Kidney (tissue), 14 donors: Measurements from ENCODE around the gene TMED5. TPM values are rescaled to one million over a fixed set of nuclear protein-coding genes. Genes with fewer than 3 reads are reported as not detected.
"Not testable (repeated sequence)": the region's sequence is repeated elsewhere in the genome, so short reads cannot be mapped to it uniquely, and the experiment has no call there.

Experiments
- DNase-seq, 5 donors: peaks; one replicate each; pipeline ENCODE4 v3.0.0-alpha.2; 2013 to 2020
- FAIRE-seq: peaks from 2 replicates; lab custom pipeline; 2012; peaks lifted over from hg19 to GRCh38; lab: Jason Lieb, UNC
- H3K27ac ChIP-seq, 2 donors: one replicate each; pipeline ENCODE4 v1.7.0; 2013; ENCODE audit warnings: low read depth in 2 of 2, low read length in 2 of 2, inconsistent platforms in 1 of 2
- H3K27me3 ChIP-seq: one replicate; pipeline ENCODE4 v1.7.1; 2013; ENCODE audit warnings: low read length, inconsistent platforms; ENCODE audit not compliant: control insufficient read depth, insufficient read depth
- H3K36me3 ChIP-seq, 3 donors: one replicate each; pipeline versions ENCODE4 v1.7.0 to v1.7.1; 2013; ENCODE audit warnings: low read length in 3 of 3, control low read depth in 1 of 3, inconsistent platforms in 1 of 3; ENCODE audit not compliant: insufficient read depth in 3 of 3, control insufficient read depth in 2 of 3
- H3K4me1 ChIP-seq, 3 donors: one replicate each; pipeline versions ENCODE4 v1.7.0 to v1.7.1; 2013; ENCODE audit warnings: low read length in 3 of 3, inconsistent platforms in 1 of 3, low read depth in 1 of 3; ENCODE audit not compliant: control insufficient read depth in 2 of 3, insufficient read depth in 2 of 3
- H3K4me3 ChIP-seq, 3 donors: one replicate each; pipeline versions ENCODE4 v1.7.0 to v1.8.1; 2013; ENCODE audit warnings: low read length in 3 of 3, control low read depth in 1 of 3, inconsistent platforms in 1 of 3
- H3K9ac ChIP-seq, 3 donors: one replicate each; pipeline versions ENCODE4 v1.7.0 to v1.7.1; 2013; ENCODE audit warnings: low read length in 3 of 3, control low read depth in 1 of 3, inconsistent platforms in 1 of 3
- H3K9me3 ChIP-seq, 3 donors: one replicate each; pipeline versions ENCODE4 v1.7.0 to v1.7.1; 2013; ENCODE audit warnings: low read length in 3 of 3, control low read depth in 1 of 3, inconsistent platforms in 1 of 3; ENCODE audit not compliant: control insufficient read depth in 2 of 3, insufficient read depth in 1 of 3
- intact Hi-C: fragments of 100-400 bp; cut with DNase I; formaldehyde crosslinking; loops from one replicate; pipeline ENCODE4 v1.11.1; 2022
- polyA plus RNA-seq: library from polyadenylated mRNA; stranded (reverse); fragments of 350-450 nt; fragmentation: Illumina TruSeq; extraction: RNeasy Lipid Tissue Mini Kit (QIAGEN cat#74804); gene quantifications from one replicate; pipeline ENCODE4 v1.2.3, GENCODE V29; 2014; ENCODE audit warnings: low read depth, low replicate concordance; ENCODE audit not compliant: insufficient read depth
- total RNA-seq: library from RNA; stranded (reverse); fragmentation: NEBNext Ultra II Directional; extraction: Animal tissue kit (Norgen Biotek cat#: 25700); gene quantifications from one replicate; pipeline ENCODE4 v1.2.1, GENCODE V29; 2021
- TF ChIP-seq, protein P1 (sequence below): IDR thresholded peaks from 3 replicates; pipeline ENCODE4 v1.5.1; 2012; ENCODE audit warnings: mild to moderate bottlenecking, moderate library complexity, borderline replicate concordance; ENCODE audit not compliant: insufficient read depth; ENCODE audit errors: extremely low read depth
- donor health status: control.
- donor health status: control.
- donor health status: control.
- donor health status: control.
- donor health status: control.
- donor health status: DM: yes; HTN: yes; CAD: no.
- donor health status: Normal renal cell carcinoma (clear cell type).

TMED5 gene
- total and polyA plus RNA-seq, 2 donors from 2014 or later = 45.3 to 55.2 TPM

GRCh38 chr1:93164816-93165215 lies 15.4 kb downstream of the TMED5 start:
- H3K27ac ChIP-seq = no peak overlapping the region
- FAIRE-seq = no peak
- H3K4me3 ChIP-seq = no peak overlapping the region
- H3K9me3 ChIP-seq = no peaks in the 10 kb centered on the region
- no peaks in the 10 kb centered on the region for H3K4me1 ChIP-seq
- no peaks in the 10 kb centered on the region for H3K27me3 ChIP-seq
- H3K9ac ChIP-seq = no peak overlapping the region
- no peak for DNase-seq
- H3K36me3 ChIP-seq = no peaks in the 10 kb centered on the region
- TF ChIP-seq, protein P1, sequence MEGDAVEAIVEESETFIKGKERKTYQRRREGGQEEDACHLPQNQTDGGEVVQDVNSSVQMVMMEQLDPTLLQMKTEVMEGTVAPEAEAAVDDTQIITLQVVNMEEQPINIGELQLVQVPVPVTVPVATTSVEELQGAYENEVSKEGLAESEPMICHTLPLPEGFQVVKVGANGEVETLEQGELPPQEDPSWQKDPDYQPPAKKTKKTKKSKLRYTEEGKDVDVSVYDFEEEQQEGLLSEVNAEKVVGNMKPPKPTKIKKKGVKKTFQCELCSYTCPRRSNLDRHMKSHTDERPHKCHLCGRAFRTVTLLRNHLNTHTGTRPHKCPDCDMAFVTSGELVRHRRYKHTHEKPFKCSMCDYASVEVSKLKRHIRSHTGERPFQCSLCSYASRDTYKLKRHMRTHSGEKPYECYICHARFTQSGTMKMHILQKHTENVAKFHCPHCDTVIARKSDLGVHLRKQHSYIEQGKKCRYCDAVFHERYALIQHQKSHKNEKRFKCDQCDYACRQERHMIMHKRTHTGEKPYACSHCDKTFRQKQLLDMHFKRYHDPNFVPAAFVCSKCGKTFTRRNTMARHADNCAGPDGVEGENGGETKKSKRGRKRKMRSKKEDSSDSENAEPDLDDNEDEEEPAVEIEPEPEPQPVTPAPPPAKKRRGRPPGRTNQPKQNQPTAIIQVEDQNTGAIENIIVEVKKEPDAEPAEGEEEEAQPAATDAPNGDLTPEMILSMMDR = no peak
- intact Hi-C loops = no loop called here

DNA sequence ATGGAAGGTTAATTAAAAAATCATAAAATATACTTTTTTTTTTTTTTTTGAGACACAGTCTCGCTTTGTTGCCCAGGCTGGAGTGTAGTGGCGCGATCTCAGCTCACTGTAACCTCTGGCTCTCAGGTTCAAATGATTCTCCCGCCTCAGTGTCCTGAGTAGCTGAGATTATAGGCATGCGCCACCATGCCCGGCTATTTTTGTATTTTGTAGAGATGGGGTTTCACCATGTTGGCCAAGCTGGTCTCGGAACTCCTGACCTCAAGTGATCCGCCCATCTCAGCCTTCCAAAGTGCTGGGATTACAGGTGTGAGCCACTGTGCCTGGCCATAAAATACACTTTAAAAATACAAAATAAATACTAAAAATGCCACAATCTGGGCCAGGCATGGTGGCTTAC lies 16.9 kb downstream of the TMED5 start:
- intact Hi-C loops = not testable (repeated sequence)

GRCh38 chr1:93159337-93159736 lies 20.9 kb downstream of the TMED5 start:
- Histone ChIP-seq H3K9ac (no peak overlapping the region), H3K9me3 (no peaks in the 10 kb centered on the region), H3K27me3 (no peaks in the 10 kb centered on the region), H3K36me3 (peaks cover 0 to 6% (median 3%) of the 10 kb centered on the region in 3 donors), H3K27ac (no peak overlapping the region), H3K4me3 (no peak overlapping the region), H3K4me1 (no peaks in the 10 kb centered on the region)
- intact Hi-C loops = no loop called here
- FAIRE-seq = no peak
- TF ChIP-seq, protein P1 = no peak
- no peak for DNase-seq

More for the DNA sequence above, 16.9 kb downstream of the TMED5 start:
- not testable (repeated sequence) for H3K9ac ChIP-seq, FAIRE-seq, H3K4me3 ChIP-seq, H3K27me3 ChIP-seq, H3K27ac ChIP-seq, H3K36me3 ChIP-seq, H3K9me3 ChIP-seq, DNase-seq, H3K4me1 ChIP-seq

GRCh38 chr1:93155335-93155734 lies 24.9 kb downstream of the TMED5 start:
- H3K9me3 ChIP-seq = no peaks in the 10 kb centered on the region
- H3K9ac ChIP-seq = no peak overlapping the region
- H3K4me3 ChIP-seq = no peak overlapping the region
- TF ChIP-seq, protein P1 = no peak
- no peaks in the 10 kb centered on the region for H3K27me3 ChIP-seq
- DNase-seq (no peak), FAIRE-seq (no peak)
- no peak overlapping the region for H3K27ac ChIP-seq
- intact Hi-C loops = no loop called here
- no peaks in the 10 kb centered on the region for H3K4me1 ChIP-seq
- H3K36me3 ChIP-seq = peaks cover under 1 to 6% (median 3%) of the 10 kb centered on the region in 3 donors
